Activated naive CD4-positive, alpha-beta T cell treated with anti-CD3 and anti-CD28 coated beads, Interleukin-2, amount 10 ng/mL, durations not matched to agents 7 days and 5 days (primary cell): ENCODE data around the gene GOLGA5.
A peak's percentile ranks its signal among the peaks of the same experiment; 100 is the strongest.
"Not testable (repeated sequence)": the region's sequence is repeated elsewhere in the genome, so short reads cannot be mapped to it uniquely, and the experiment has no call there.

Experiments
- CTCF ChIA-PET: fragments of 350-600 bp; sonication (Branson Sonifier 250); formaldehyde crosslinking; loops from one replicate; lab custom pipeline; 2021; ENCODE audit warnings: antibody characterized with exemption; lab: Charles Lee
- DNase-seq: peaks from one replicate; pipeline ENCODE4 v3.0.0-alpha.2; 2020
- H3K27ac Mint-ChIP-seq: one replicate; pipeline ENCODE4 v1.8.0; 2021; ENCODE audit warnings: mild to moderate bottlenecking, moderate library complexity, mixed read lengths
- H3K27me3 Mint-ChIP-seq: one replicate; pipeline ENCODE4 v1.8.0; 2021; ENCODE audit warnings: mild to moderate bottlenecking, mixed read lengths
- H3K36me3 Mint-ChIP-seq: one replicate; pipeline ENCODE4 v1.8.0; 2021; ENCODE audit warnings: mixed read lengths
- H3K4me1 Mint-ChIP-seq: one replicate; pipeline ENCODE4 v1.8.0; 2021; ENCODE audit warnings: mixed read lengths
- H3K4me3 Mint-ChIP-seq: one replicate; pipeline ENCODE4 v1.8.0; 2021; ENCODE audit warnings: mild to moderate bottlenecking, moderate library complexity, mixed read lengths
- H3K9me3 Mint-ChIP-seq: one replicate; pipeline ENCODE4 v1.8.0; 2021; ENCODE audit warnings: mixed read lengths

Gene GOLGA5

GRCh38 chr14:92793709-92794546 lies at the start of gene GOLGA5:
Gene GOLGA5 (plus strand): TSS chr14:92794305. CDS start chr14:92797438, 3,133 bp downstream.
- Mint-ChIP-seq H3K9me3 (peaks cover 26% of the 10 kb centered on the region), H3K36me3 (peaks cover 34% of the 10 kb centered on the region), H3K4me1 (peaks cover 40% of the 10 kb centered on the region), H3K4me3 (peak within 1 kb of the TSS; percentile 99), H3K27me3 (peaks cover 15% of the 10 kb centered on the region), H3K27ac (peak within 1 kb of the TSS; percentile 90)
- CTCF ChIA-PET = interaction anchor here (1.0 kb wide), 2 partner anchors 11 to 64 kb away, joined by 3 to 4 read pairs; no protein-coding TSS in a partner anchor
- DNase-seq = peak; percentile 98

- CTCF ChIA-PET = interaction anchor here (1.7 kb wide), 1 partner anchor 15 kb away, joined by 4 read pairs; no protein-coding TSS in a partner anchor
- peak overlapping the region; percentile 76 for H3K4me3 Mint-ChIP-seq
- peaks cover 4% of the 10 kb centered on the region for H3K9me3 Mint-ChIP-seq
- DNase-seq = no peak
- peaks cover 52% of the 10 kb centered on the region for H3K4me1 Mint-ChIP-seq
- peak overlapping the region; percentile 39 for H3K27ac Mint-ChIP-seq
- peaks cover 57% of the 10 kb centered on the region for H3K27me3 Mint-ChIP-seq
- peaks cover 2% of the 10 kb centered on the region for H3K36me3 Mint-ChIP-seq
These were observed 46.3 kb upstream of the GOLGA5 start for GRCh38 chr14:92747701-92748258.

GRCh38 chr14:92748259-92749016 lies 45.7 kb upstream of the GOLGA5 start, which contains the start of gene LGMN:
Gene LGMN (minus strand): TSS chr14:92748627. CDS start chr14:92732786, 15,841 bp downstream.
- H3K36me3 Mint-ChIP-seq = peaks cover 2% of the 10 kb centered on the region
- H3K9me3 Mint-ChIP-seq = peaks cover 4% of the 10 kb centered on the region
- H3K27ac Mint-ChIP-seq = peak within 1 kb of the TSS; percentile 39
- H3K4me3 Mint-ChIP-seq = peak within 1 kb of the TSS; percentile 76
- H3K4me1 Mint-ChIP-seq = peaks cover 52% of the 10 kb centered on the region
- peak; percentile 89 for DNase-seq
- H3K27me3 Mint-ChIP-seq = peaks cover 61% of the 10 kb centered on the region
- CTCF ChIA-PET = interaction anchor here (1.7 kb wide), 1 partner anchor 16 kb away, joined by 4 read pairs; no protein-coding TSS in a partner anchor

- H3K27ac Mint-ChIP-seq = peak overlapping the region; percentile 40
- CTCF ChIA-PET = interaction anchor here (0.8 to 2.0 kb wide), 2 partner anchors 11 to 34 kb away, joined by 3 to 5 read pairs; no protein-coding TSS in a partner anchor
- peaks cover 55% of the 10 kb centered on the region for H3K4me1 Mint-ChIP-seq
- not testable (repeated sequence) for H3K9me3 Mint-ChIP-seq, H3K36me3 Mint-ChIP-seq
- peaks cover 63% of the 10 kb centered on the region for H3K27me3 Mint-ChIP-seq
- DNase-seq = peak; percentile 64
- H3K4me3 Mint-ChIP-seq = peak overlapping the region; percentile 69
These were observed 43.8 kb upstream of the GOLGA5 start for GRCh38 chr14:92750222-92750728.

- Mint-ChIP-seq H3K4me1 (peaks cover 58% of the 10 kb centered on the region), H3K27ac (peak overlapping the region; percentile 40), H3K36me3 (peaks cover 2% of the 10 kb centered on the region), H3K4me3 (peak overlapping the region; percentile 69), H3K9me3 (peaks cover 4% of the 10 kb centered on the region), H3K27me3 (peaks cover 59% of the 10 kb centered on the region)
- no peak for DNase-seq
- CTCF ChIA-PET = interaction anchor here (0.6 to 2.0 kb wide), 3 partner anchors 10 to 68 kb away, joined by 3 to 5 read pairs (median 3); no protein-coding TSS in a partner anchor
These were observed 43.1 kb upstream of the GOLGA5 start for GRCh38 chr14:92750994-92751400.

GRCh38 chr14:92751819-92752218 lies 42.3 kb upstream of the GOLGA5 start:
- no peak overlapping the region for H3K4me3 Mint-ChIP-seq

GRCh38 chr14:92753250-92753649 lies 40.9 kb upstream of the GOLGA5 start:
- no peak overlapping the region for H3K4me3 Mint-ChIP-seq
- no peak for DNase-seq
- peaks cover 4% of the 10 kb centered on the region for H3K9me3 Mint-ChIP-seq
- H3K27ac Mint-ChIP-seq = no peak overlapping the region
- peaks cover 38% of the 10 kb centered on the region for H3K27me3 Mint-ChIP-seq
- no peaks in the 10 kb centered on the region for H3K36me3 Mint-ChIP-seq
- H3K4me1 Mint-ChIP-seq = peaks cover 46% of the 10 kb centered on the region
- CTCF ChIA-PET = no interaction called here

More at GRCh38 chr14:92751819-92752218, 42.3 kb upstream of the GOLGA5 start:
- CTCF ChIA-PET = interaction anchor here (2.0 kb wide), 1 partner anchor 32 kb away, joined by 5 read pairs; no protein-coding TSS in a partner anchor
- Mint-ChIP-seq H3K9me3 (peaks cover 4% of the 10 kb centered on the region), H3K36me3 (peaks cover 2% of the 10 kb centered on the region), H3K4me1 (peaks cover 58% of the 10 kb centered on the region), H3K27ac (no peak overlapping the region), H3K27me3 (peaks cover 52% of the 10 kb centered on the region)
- no peak for DNase-seq

- CTCF ChIA-PET = no interaction called here
These were observed 39.1 kb upstream of the GOLGA5 start for GRCh38 chr14:92754966-92755365.

GRCh38 chr14:92755495-92755894 lies 38.6 kb upstream of the GOLGA5 start:
- Mint-ChIP-seq H3K9me3 (peaks cover 3% of the 10 kb centered on the region), H3K4me3 (no peak overlapping the region), H3K27ac (no peak overlapping the region), H3K27me3 (peaks cover 23% of the 10 kb centered on the region), H3K36me3 (no peaks in the 10 kb centered on the region), H3K4me1 (peaks cover 46% of the 10 kb centered on the region)
- no peak for DNase-seq
- CTCF ChIA-PET = no interaction called here

More at GRCh38 chr14:92754966-92755365, 39.1 kb upstream of the GOLGA5 start:
- Mint-ChIP-seq H3K9me3 (peaks cover 3% of the 10 kb centered on the region), H3K27me3 (peaks cover 27% of the 10 kb centered on the region), H3K4me3 (no peak overlapping the region), H3K36me3 (no peaks in the 10 kb centered on the region), H3K4me1 (peaks cover 46% of the 10 kb centered on the region), H3K27ac (no peak overlapping the region)
- no peak for DNase-seq

GRCh38 chr14:92756446-92756845 lies 37.7 kb upstream of the GOLGA5 start:
- Mint-ChIP-seq H3K27me3 (peaks cover 15% of the 10 kb centered on the region), H3K9me3 (peaks cover 3% of the 10 kb centered on the region), H3K4me1 (peaks cover 47% of the 10 kb centered on the region), H3K27ac (no peak overlapping the region), H3K4me3 (no peak overlapping the region), H3K36me3 (peaks cover 2% of the 10 kb centered on the region)
- DNase-seq = no peak
- CTCF ChIA-PET = no interaction called here

GRCh38 chr14:92759300-92759678 lies 34.8 kb upstream of the GOLGA5 start:
- peaks cover 3% of the 10 kb centered on the region for H3K9me3 Mint-ChIP-seq
- H3K4me3 Mint-ChIP-seq = no peak overlapping the region
- peaks cover 2% of the 10 kb centered on the region for H3K36me3 Mint-ChIP-seq
- H3K4me1 Mint-ChIP-seq = peaks cover 37% of the 10 kb centered on the region
- peak; percentile 61 for DNase-seq
- H3K27ac Mint-ChIP-seq = peak overlapping the region; percentile 79
- CTCF ChIA-PET = interaction anchor here (0.8 kb wide), 1 partner anchor 24 kb away, joined by 3 read pairs; no protein-coding TSS in a partner anchor
- peaks cover 13% of the 10 kb centered on the region for H3K27me3 Mint-ChIP-seq

GRCh38 chr14:92759679-92760523 lies 34.2 kb upstream of the GOLGA5 start:
- CTCF ChIA-PET = interaction anchor here (0.8 kb wide), 1 partner anchor 23 kb away, joined by 3 read pairs; no protein-coding TSS in a partner anchor
- H3K36me3 Mint-ChIP-seq = peaks cover 2% of the 10 kb centered on the region
- peaks cover 37% of the 10 kb centered on the region for H3K4me1 Mint-ChIP-seq
- H3K27ac Mint-ChIP-seq = peak overlapping the region; percentile 79
- H3K4me3 Mint-ChIP-seq = peak overlapping the region; percentile 22
- H3K27me3 Mint-ChIP-seq = peaks cover 18% of the 10 kb centered on the region
- DNase-seq = peak; percentile 43
- peaks cover 3% of the 10 kb centered on the region for H3K9me3 Mint-ChIP-seq

- Mint-ChIP-seq H3K4me3 (peak overlapping the region; percentile 22), H3K27me3 (peaks cover 18% of the 10 kb centered on the region), H3K9me3 (peaks cover 3% of the 10 kb centered on the region), H3K4me1 (peaks cover 32% of the 10 kb centered on the region), H3K27ac (peak overlapping the region; percentile 79), H3K36me3 (peaks cover 2% of the 10 kb centered on the region)
- DNase-seq = no peak
- CTCF ChIA-PET = no interaction called here
These were observed 33.6 kb upstream of the GOLGA5 start for GRCh38 chr14:92760524-92760805.
